ENCODE results near the gene DTNA. TPM values are rescaled to one million over a fixed set of nuclear protein-coding genes. Genes with fewer than 3 reads are reported as not detected.

The DTNA gene
- total RNA-seq, 1 experiment from 2014 or later = 9.6 TPM

DNA sequence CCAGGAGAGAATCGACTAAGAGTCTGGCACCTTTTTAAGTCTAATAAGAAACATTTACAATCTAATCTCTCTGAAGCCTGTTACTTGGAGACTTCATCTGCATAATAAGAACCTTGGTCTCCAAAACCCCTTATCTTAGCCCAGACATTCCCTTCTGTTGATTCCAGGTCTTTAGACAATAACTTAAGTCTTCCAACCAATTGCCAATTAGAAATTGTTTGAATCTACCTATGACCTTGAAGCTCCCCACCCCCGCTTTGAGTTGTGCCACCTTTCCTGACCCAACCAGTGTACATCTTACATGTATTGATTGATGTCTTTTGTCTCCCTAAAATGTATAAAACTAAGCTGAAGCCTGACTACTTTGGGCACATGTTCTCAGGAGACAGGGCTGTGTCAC is 49.5 kb upstream of the DTNA start:
- H3K4me1 ChIP-seq (ENCODE audit: control insufficient read depth in 1 of 2, insufficient read depth in 2 of 2, low read length in 2 of 2) = peaks cover 9 to 14% of the 10 kb centered on the region in 2 experiments
- no peak overlapping the region for H3K4me2 ChIP-seq (ENCODE audit: low read length)
- TF ChIP-seq EZH2 (IDR thresholded peaks at IDR 0.05) = no peak
- no peak for TF ChIP-seq TCF7L2 (IDR thresholded peaks at IDR 0.05; ENCODE audit: borderline replicate concordance, extremely low read depth, insufficient read depth, insufficient read length)
- TF ChIP-seq EZH2phosphoT487 (IDR thresholded peaks at IDR 0.05; ENCODE audit: borderline replicate concordance) = no peak
- no peak for TF ChIP-seq JUND (IDR thresholded peaks at IDR 0.05)
- no peak for TF ChIP-seq POLR2AphosphoS5 (IDR thresholded peaks at IDR 0.05; ENCODE audit: low read depth, low read length)
- TF ChIP-seq, protein P1, sequence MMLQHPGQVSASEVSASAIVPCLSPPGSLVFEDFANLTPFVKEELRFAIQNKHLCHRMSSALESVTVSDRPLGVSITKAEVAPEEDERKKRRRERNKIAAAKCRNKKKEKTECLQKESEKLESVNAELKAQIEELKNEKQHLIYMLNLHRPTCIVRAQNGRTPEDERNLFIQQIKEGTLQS (IDR thresholded peaks at IDR 0.05) = no peak
- TF ChIP-seq ELF1 (IDR thresholded peaks at IDR 0.05; ENCODE audit: borderline replicate concordance, low read depth) = no peak
- TF ChIP-seq SP1 (IDR thresholded peaks at IDR 0.05; ENCODE audit: low read depth) = no peak
- TF ChIP-seq SIN3A (IDR thresholded peaks at IDR 0.05; ENCODE audit: low read depth) = no peak
- TF ChIP-seq FOSL1 (IDR thresholded peaks at IDR 0.05; ENCODE audit: low read depth) = no peak
- no peak for TF ChIP-seq CEBPB (IDR thresholded peaks at IDR 0.05; ENCODE audit: low read depth)
- TF ChIP-seq, protein P2, sequence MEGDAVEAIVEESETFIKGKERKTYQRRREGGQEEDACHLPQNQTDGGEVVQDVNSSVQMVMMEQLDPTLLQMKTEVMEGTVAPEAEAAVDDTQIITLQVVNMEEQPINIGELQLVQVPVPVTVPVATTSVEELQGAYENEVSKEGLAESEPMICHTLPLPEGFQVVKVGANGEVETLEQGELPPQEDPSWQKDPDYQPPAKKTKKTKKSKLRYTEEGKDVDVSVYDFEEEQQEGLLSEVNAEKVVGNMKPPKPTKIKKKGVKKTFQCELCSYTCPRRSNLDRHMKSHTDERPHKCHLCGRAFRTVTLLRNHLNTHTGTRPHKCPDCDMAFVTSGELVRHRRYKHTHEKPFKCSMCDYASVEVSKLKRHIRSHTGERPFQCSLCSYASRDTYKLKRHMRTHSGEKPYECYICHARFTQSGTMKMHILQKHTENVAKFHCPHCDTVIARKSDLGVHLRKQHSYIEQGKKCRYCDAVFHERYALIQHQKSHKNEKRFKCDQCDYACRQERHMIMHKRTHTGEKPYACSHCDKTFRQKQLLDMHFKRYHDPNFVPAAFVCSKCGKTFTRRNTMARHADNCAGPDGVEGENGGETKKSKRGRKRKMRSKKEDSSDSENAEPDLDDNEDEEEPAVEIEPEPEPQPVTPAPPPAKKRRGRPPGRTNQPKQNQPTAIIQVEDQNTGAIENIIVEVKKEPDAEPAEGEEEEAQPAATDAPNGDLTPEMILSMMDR (IDR thresholded peaks at IDR 0.05 in 2 of 3, conservative IDR thresholded peaks at IDR 0.05 in 1 of 3; ENCODE audit: borderline replicate concordance in 1 of 3, insufficient read depth in 1 of 3, low read depth in 2 of 3, low read length in 2 of 3) = no peak
- TF ChIP-seq, protein P3, sequence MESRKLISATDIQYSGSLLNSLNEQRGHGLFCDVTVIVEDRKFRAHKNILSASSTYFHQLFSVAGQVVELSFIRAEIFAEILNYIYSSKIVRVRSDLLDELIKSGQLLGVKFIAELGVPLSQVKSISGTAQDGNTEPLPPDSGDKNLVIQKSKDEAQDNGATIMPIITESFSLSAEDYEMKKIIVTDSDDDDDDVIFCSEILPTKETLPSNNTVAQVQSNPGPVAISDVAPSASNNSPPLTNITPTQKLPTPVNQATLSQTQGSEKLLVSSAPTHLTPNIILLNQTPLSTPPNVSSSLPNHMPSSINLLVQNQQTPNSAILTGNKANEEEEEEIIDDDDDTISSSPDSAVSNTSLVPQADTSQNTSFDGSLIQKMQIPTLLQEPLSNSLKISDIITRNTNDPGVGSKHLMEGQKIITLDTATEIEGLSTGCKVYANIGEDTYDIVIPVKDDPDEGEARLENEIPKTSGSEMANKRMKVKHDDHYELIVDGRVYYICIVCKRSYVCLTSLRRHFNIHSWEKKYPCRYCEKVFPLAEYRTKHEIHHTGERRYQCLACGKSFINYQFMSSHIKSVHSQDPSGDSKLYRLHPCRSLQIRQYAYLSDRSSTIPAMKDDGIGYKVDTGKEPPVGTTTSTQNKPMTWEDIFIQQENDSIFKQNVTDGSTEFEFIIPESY (IDR thresholded peaks at IDR 0.05; ENCODE audit: extremely low read depth, insufficient replicate concordance, low read length) = no peak
- TF ChIP-seq, protein P4, sequence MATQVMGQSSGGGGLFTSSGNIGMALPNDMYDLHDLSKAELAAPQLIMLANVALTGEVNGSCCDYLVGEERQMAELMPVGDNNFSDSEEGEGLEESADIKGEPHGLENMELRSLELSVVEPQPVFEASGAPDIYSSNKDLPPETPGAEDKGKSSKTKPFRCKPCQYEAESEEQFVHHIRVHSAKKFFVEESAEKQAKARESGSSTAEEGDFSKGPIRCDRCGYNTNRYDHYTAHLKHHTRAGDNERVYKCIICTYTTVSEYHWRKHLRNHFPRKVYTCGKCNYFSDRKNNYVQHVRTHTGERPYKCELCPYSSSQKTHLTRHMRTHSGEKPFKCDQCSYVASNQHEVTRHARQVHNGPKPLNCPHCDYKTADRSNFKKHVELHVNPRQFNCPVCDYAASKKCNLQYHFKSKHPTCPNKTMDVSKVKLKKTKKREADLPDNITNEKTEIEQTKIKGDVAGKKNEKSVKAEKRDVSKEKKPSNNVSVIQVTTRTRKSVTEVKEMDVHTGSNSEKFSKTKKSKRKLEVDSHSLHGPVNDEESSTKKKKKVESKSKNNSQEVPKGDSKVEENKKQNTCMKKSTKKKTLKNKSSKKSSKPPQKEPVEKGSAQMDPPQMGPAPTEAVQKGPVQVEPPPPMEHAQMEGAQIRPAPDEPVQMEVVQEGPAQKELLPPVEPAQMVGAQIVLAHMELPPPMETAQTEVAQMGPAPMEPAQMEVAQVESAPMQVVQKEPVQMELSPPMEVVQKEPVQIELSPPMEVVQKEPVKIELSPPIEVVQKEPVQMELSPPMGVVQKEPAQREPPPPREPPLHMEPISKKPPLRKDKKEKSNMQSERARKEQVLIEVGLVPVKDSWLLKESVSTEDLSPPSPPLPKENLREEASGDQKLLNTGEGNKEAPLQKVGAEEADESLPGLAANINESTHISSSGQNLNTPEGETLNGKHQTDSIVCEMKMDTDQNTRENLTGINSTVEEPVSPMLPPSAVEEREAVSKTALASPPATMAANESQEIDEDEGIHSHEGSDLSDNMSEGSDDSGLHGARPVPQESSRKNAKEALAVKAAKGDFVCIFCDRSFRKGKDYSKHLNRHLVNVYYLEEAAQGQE (IDR thresholded peaks at IDR 0.05; ENCODE audit: low read depth) = no peak
- TF ChIP-seq ZNF274 (IDR thresholded peaks at IDR 0.05; ENCODE audit: low read depth, low read length) = no peak
- TF ChIP-seq POLR2A (IDR thresholded peaks at IDR 0.05; ENCODE audit: borderline replicate concordance, extremely low read depth, insufficient read depth, insufficient read length) = no peak
- TF ChIP-seq RAD21 (IDR thresholded peaks at IDR 0.05; ENCODE audit: low read depth) = no peak
- H3K27me3 ChIP-seq (ENCODE audit: insufficient read depth, low read length) = no peaks in the 10 kb centered on the region
- DNase-seq (ENCODE audit: low read depth, low spot score) (no peak), ATAC-seq (no peak)
- H3K9me3 ChIP-seq (ENCODE audit: control insufficient read depth in 1 of 2, insufficient read depth in 1 of 2, low read depth in 1 of 2, low read length in 2 of 2) = no peaks in the 10 kb centered on the region
- CTCF ChIA-PET = interaction anchor here (0.9 to 3.2 kb wide), 13 partner anchors 9 to 538 kb away, joined by 3 to 29 read pairs (median 6); partner anchors contain the start of gene DTNA
- RAD21 ChIA-PET (ENCODE audit: low non-redundant PET in 1 of 2, low total read pairs in 2 of 2, uncharacterized antibody in 2 of 2, unreplicated experiment in 2 of 2) = no interaction called here
- H4K20me1 ChIP-seq (ENCODE audit: insufficient read depth) = no peaks in the 10 kb centered on the region
- intact Hi-C loops (cut with micrococcal nuclease) = no loop called here
- no peak overlapping the region for H3K9ac ChIP-seq (ENCODE audit: low read length)
- peak overlapping the region; percentile 81 for H2AFZ ChIP-seq (ENCODE audit: low read depth, low read length, poor library complexity, severe bottlenecking)
- BruUV-seq (replicated peaks) = no TSS peak
- H3K4me3 ChIP-seq (replicated peaks in 1 of 2; ENCODE audit: low read depth in 1 of 2, low read length in 2 of 2) = no peak overlapping the region
- H3K79me2 ChIP-seq (ENCODE audit: insufficient read depth, low read length) = no peaks in the 10 kb centered on the region
- POLR2A ChIA-PET = no interaction called here
- H3K9me2 ChIP-seq (ENCODE audit: insufficient read depth) = no peaks in the 10 kb centered on the region
- H3K27ac ChIP-seq (ENCODE audit: low read depth, low read length) = no peak overlapping the region
- H3K36me3 ChIP-seq (ENCODE audit: control insufficient read depth in 1 of 2, insufficient read depth in 2 of 2, low read length in 2 of 2) = no peaks in the 10 kb centered on the region

Measured in HCT116 (cell line).